Breast epithelium (tissue), 4 donors: ENCODE measurements around the gene ZNF518A. TPM values are rescaled to one million over a fixed set of nuclear protein-coding genes. Genes with fewer than 3 reads are reported as not detected.

Experiments used
- DNase-seq, 2 donors: peaks; one replicate each; pipeline ENCODE4 v3.0.0-alpha.2; 2019; ENCODE audit warnings: low spot score in 2 of 2
- H3K27ac ChIP-seq, 2 donors: fragments of 200-600 bp; sonication (generic) in 1 of 2; one replicate each; pipeline ENCODE4 v1.5.1; 2016 to 2019; ENCODE audit warnings: mild to moderate bottlenecking in 1 of 2
- H3K27me3 ChIP-seq, 2 donors: fragments of 200-600 bp; sonication (generic) in 1 of 2; one replicate each; pipeline versions ENCODE4 v1.5.1 to v1.6.0; 2017 to 2019; ENCODE audit warnings: control low read depth in 1 of 2, mild to moderate bottlenecking in 1 of 2
- H3K36me3 ChIP-seq: fragments of 200-600 bp; one replicate; pipeline ENCODE4 v1.5.1; 2019
- H3K4me1 ChIP-seq, 2 donors: fragments of 200-600 bp; sonication (generic); one replicate each; pipeline ENCODE4 v1.5.1; 2016 to 2019; ENCODE audit warnings: control low read depth in 1 of 2
- H3K4me3 ChIP-seq, 3 donors: fragments of 200-600 bp; sonication (generic); 1 replicate in 2 of 3; 2 replicates in 1 of 3; pipeline ENCODE4 v1.5.1; 2016 to 2019; ENCODE audit warnings: mild to moderate bottlenecking in 3 of 3, moderate library complexity in 2 of 3
- H3K9me3 ChIP-seq, 2 donors: fragments of 200-600 bp; sonication (generic) in 1 of 2; one replicate each; pipeline ENCODE4 v1.5.1; 2016 to 2019; ENCODE audit warnings: control low read depth in 1 of 2
- CTCF ChIP-seq, 3 donors: fragments of 450-650 bp; IDR thresholded peaks; one replicate each; pipeline ENCODE4 v1.5.1; 2016 to 2017; ENCODE audit warnings: antibody characterized with exemption in 3 of 3, mild to moderate bottlenecking in 3 of 3, moderate library complexity in 3 of 3
- POLR2A ChIP-seq: fragments of 450-650 bp; IDR thresholded peaks from one replicate; pipeline ENCODE4 v1.6.1; 2016; ENCODE audit warnings: antibody characterized with exemption, mild to moderate bottlenecking, moderate library complexity
- POLR2AphosphoS5 ChIP-seq, 3 donors: sonication (generic); formaldehyde crosslinking; IDR thresholded peaks; one replicate each; pipeline ENCODE4 v1.6.1; 2017; ENCODE audit warnings: antibody characterized with exemption in 3 of 3
- intact Hi-C: fragments of 100-400 bp; cut with DNase I; formaldehyde crosslinking; loops from one replicate; pipeline ENCODE4 v1.15.1; 2023; ENCODE audit warnings: low total_unique reads
- total RNA-seq, 3 donors: library from RNA; depleted of rRNA; stranded (reverse); fragments of >200 nt; gene quantifications; one replicate each; pipeline ENCODE4 v1.1.0, GENCODE V29; 2016

The ZNF518A gene
- total RNA-seq, 3 donors from 2014 or later = 18.1 to 33.7 (median 22.9) TPM

- no peak for TF ChIP-seq POLR2A
- TF ChIP-seq POLR2AphosphoS5 (IDR thresholded peaks at IDR 0.05) = peak; percentile 85 to 94 (median 91)
- H3K36me3 ChIP-seq = no peaks in the 10 kb centered on the region
- no peaks in the 10 kb centered on the region for H3K9me3 ChIP-seq
- H3K27ac ChIP-seq = peak overlapping the region; percentile 89 to 90
- peaks cover 0 to 29% of the 10 kb centered on the region in 2 donors for H3K27me3 ChIP-seq
- no peaks in the 10 kb centered on the region for H3K4me1 ChIP-seq
- peak overlapping the region; percentile 68 to 79 (median 78) for H3K4me3 ChIP-seq
- intact Hi-C loops = no loop called here
- peak; percentile 85 to 89 for DNase-seq
These were observed 40.2 kb upstream of the ZNF518A start for GRCh38 chr10:96089670-96090462.

- intact Hi-C loops = no loop called here
- Histone ChIP-seq H3K27ac (peak overlapping the region; percentile 89 to 90), H3K36me3 (no peaks in the 10 kb centered on the region), H3K9me3 (no peaks in the 10 kb centered on the region), H3K27me3 (peaks cover 0 to 35% of the 10 kb centered on the region in 2 donors), H3K4me1 (no peaks in the 10 kb centered on the region), H3K4me3 (peak overlapping the region; percentile 68 to 79 (median 78))
- no peak for TF ChIP-seq POLR2AphosphoS5 (IDR thresholded peaks at IDR 0.05)
- TF ChIP-seq CTCF (IDR thresholded peaks at IDR 0.05) = no peak
- no peak for TF ChIP-seq POLR2A
- no peak for DNase-seq
These were observed 39.7 kb upstream of the ZNF518A start for GRCh38 chr10:96090463-96090800.

- DNase-seq = no peak
- H3K27me3 ChIP-seq = peaks cover 0 to 59% of the 10 kb centered on the region in 2 donors
- H3K4me1 ChIP-seq = no peaks in the 10 kb centered on the region
- no peak overlapping the region for H3K4me3 ChIP-seq
- intact Hi-C loops = no loop called here
- no peaks in the 10 kb centered on the region for H3K36me3 ChIP-seq
- no peak overlapping the region for H3K27ac ChIP-seq
- H3K9me3 ChIP-seq = no peaks in the 10 kb centered on the region
- TF ChIP-seq POLR2AphosphoS5 (IDR thresholded peaks at IDR 0.05) = no peak
These were observed 36.9 kb upstream of the ZNF518A start for GRCh38 chr10:96092999-96093767.

- no peak overlapping the region for H3K4me3 ChIP-seq
- intact Hi-C loops = no loop called here
- DNase-seq = no peak
- peaks cover 0 to 66% of the 10 kb centered on the region in 2 donors for H3K27me3 ChIP-seq
- no peaks in the 10 kb centered on the region for H3K4me1 ChIP-seq
- no peaks in the 10 kb centered on the region for H3K36me3 ChIP-seq
- TF ChIP-seq CTCF (IDR thresholded peaks at IDR 0.05) (no peak), POLR2AphosphoS5 (IDR thresholded peaks at IDR 0.05) (no peak), POLR2A (no peak)
- no peaks in the 10 kb centered on the region for H3K9me3 ChIP-seq
- H3K27ac ChIP-seq = no peak overlapping the region
These were observed 36.1 kb upstream of the ZNF518A start for GRCh38 chr10:96093948-96094347.

GRCh38 chr10:96096958-96097357 lies 33.1 kb upstream of the ZNF518A start:
- no peak overlapping the region for H3K27ac ChIP-seq
- DNase-seq = no peak
- intact Hi-C loops = no loop called here
- H3K27me3 ChIP-seq = peaks cover 0 to 86% of the 10 kb centered on the region in 2 donors
- no peak overlapping the region for H3K4me3 ChIP-seq
- no peaks in the 10 kb centered on the region for H3K4me1 ChIP-seq
- no peaks in the 10 kb centered on the region for H3K36me3 ChIP-seq
- H3K9me3 ChIP-seq = no peaks in the 10 kb centered on the region
- no peak for TF ChIP-seq POLR2A
- no peak for TF ChIP-seq CTCF (IDR thresholded peaks at IDR 0.05)
- no peak for TF ChIP-seq POLR2AphosphoS5 (IDR thresholded peaks at IDR 0.05)

GRCh38 chr10:96097865-96098264 lies 32.2 kb upstream of the ZNF518A start:
- intact Hi-C loops = no loop called here
- DNase-seq = no peak
- H3K4me3 ChIP-seq = no peak overlapping the region
- H3K4me1 ChIP-seq = no peaks in the 10 kb centered on the region
- TF ChIP-seq CTCF (IDR thresholded peaks at IDR 0.05) (no peak), POLR2A (no peak), POLR2AphosphoS5 (IDR thresholded peaks at IDR 0.05) (no peak)
- H3K36me3 ChIP-seq = no peaks in the 10 kb centered on the region
- no peak overlapping the region for H3K27ac ChIP-seq
- H3K9me3 ChIP-seq = no peaks in the 10 kb centered on the region
- H3K27me3 ChIP-seq = peaks cover 0 to 77% of the 10 kb centered on the region in 2 donors
